HUES6 (cell line): Measurements from ENCODE around the gene RAD17.
"Not testable (repeated sequence)": the region's sequence is repeated elsewhere in the genome, so short reads cannot be mapped to it uniquely, and the experiment has no call there.

Experiments
- H3K27ac ChIP-seq: 2 replicates; pipeline ENCODE4 v1.7.0; 2013; ENCODE audit warnings: low read depth, mild to moderate bottlenecking, low read length, inconsistent platforms
- H3K27me3 ChIP-seq: 2 replicates; pipeline ENCODE4 v1.6.1; 2013; ENCODE audit warnings: low read length; ENCODE audit not compliant: control insufficient read depth, insufficient read depth
- H3K36me3 ChIP-seq: 2 replicates; pipeline ENCODE4 v1.6.1; 2013; ENCODE audit warnings: low read length; ENCODE audit not compliant: control insufficient read depth, insufficient read depth
- H3K4me1 ChIP-seq: 2 replicates; pipeline ENCODE4 v1.6.1; 2013; ENCODE audit warnings: low read length; ENCODE audit not compliant: control insufficient read depth, insufficient read depth
- H3K4me3 ChIP-seq: 2 replicates; pipeline ENCODE4 v1.5.1; 2013; ENCODE audit warnings: low read depth, low read length
- H3K9ac ChIP-seq: one replicate; pipeline ENCODE4 v1.6.1; 2013; ENCODE audit warnings: mild to moderate bottlenecking, low read length
- H3K9me3 ChIP-seq: 2 replicates; pipeline ENCODE4 v1.6.1; 2013; ENCODE audit warnings: low read depth, low read length; ENCODE audit not compliant: control insufficient read depth, insufficient read depth

RAD17 gene

GRCh38 chr5:69450116-69450515, 80.5 kb downstream of the RAD17 start:
- no peak overlapping the region for H3K4me3 ChIP-seq
- no peak overlapping the region for H3K27ac ChIP-seq
- H3K4me1 ChIP-seq: no peaks in the 10 kb centered on the region

DNA sequence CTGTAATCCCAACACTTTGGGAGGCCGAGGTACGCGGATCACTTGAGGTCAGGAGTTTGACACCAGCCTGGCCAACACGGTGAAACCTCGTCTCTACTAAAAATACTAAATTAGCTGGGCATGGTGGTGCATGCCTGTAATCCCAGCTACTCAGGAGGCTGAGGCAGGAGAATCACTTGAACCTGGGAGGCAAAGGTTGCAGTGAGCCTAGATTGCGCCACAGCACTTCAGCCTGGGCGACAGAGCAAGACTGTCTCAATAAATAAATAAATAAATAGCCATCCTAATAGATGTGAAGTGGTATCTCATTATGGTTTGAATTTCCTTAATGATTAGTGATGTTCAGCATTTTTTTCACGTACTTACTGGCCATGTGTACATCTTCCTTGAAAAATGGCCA, 80.9 kb downstream of the RAD17 start:
- H3K9ac ChIP-seq, H3K4me1 ChIP-seq, H3K9me3 ChIP-seq, H3K36me3 ChIP-seq, H3K27me3 ChIP-seq, H3K4me3 ChIP-seq, H3K27ac ChIP-seq: not testable (repeated sequence)

More at GRCh38 chr5:69450116-69450515, 80.5 kb downstream of the RAD17 start:
- H3K9me3 ChIP-seq: no peaks in the 10 kb centered on the region
- no peaks in the 10 kb centered on the region for H3K27me3 ChIP-seq
- no peaks in the 10 kb centered on the region for H3K36me3 ChIP-seq
- no peak overlapping the region for H3K9ac ChIP-seq

- Histone ChIP-seq H3K9me3 (no peaks in the 10 kb centered on the region), H3K4me1 (no peaks in the 10 kb centered on the region), H3K4me3 (no peak overlapping the region), H3K9ac (no peak overlapping the region), H3K36me3 (no peaks in the 10 kb centered on the region), H3K27ac (no peak overlapping the region), H3K27me3 (no peaks in the 10 kb centered on the region)
These were observed 82.5 kb downstream of the RAD17 start for GRCh38 chr5:69451941-69452647.

- H3K9ac ChIP-seq: not testable (repeated sequence)
These were observed 83.9 kb downstream of the RAD17 start for GRCh38 chr5:69453487-69453886.

GRCh38 chr5:69454460-69455249, 85.0 kb downstream of the RAD17 start:
- H3K4me3 ChIP-seq: no peak overlapping the region
- H3K36me3 ChIP-seq: no peaks in the 10 kb centered on the region
- 0 out of 2 replicates have a peak, but pooled peaks cover 3% of the 10 kb centered on the region for H3K9me3 ChIP-seq
- no peaks in the 10 kb centered on the region for H3K27me3 ChIP-seq
- no peak overlapping the region for H3K9ac ChIP-seq
- H3K27ac ChIP-seq: no peak overlapping the region
- no peaks in the 10 kb centered on the region for H3K4me1 ChIP-seq

More at GRCh38 chr5:69453487-69453886, 83.9 kb downstream of the RAD17 start:
- H3K36me3 ChIP-seq, H3K9me3 ChIP-seq, H3K4me3 ChIP-seq, H3K27ac ChIP-seq, H3K4me1 ChIP-seq, H3K27me3 ChIP-seq: not testable (repeated sequence)

GRCh38 chr5:69455428-69455988, 85.9 kb downstream of the RAD17 start:
- H3K9me3 ChIP-seq, H3K27ac ChIP-seq, H3K36me3 ChIP-seq, H3K9ac ChIP-seq, H3K4me3 ChIP-seq, H3K4me1 ChIP-seq, H3K27me3 ChIP-seq: not testable (repeated sequence)

- Histone ChIP-seq H3K27ac (no peak overlapping the region), H3K4me1 (no peaks in the 10 kb centered on the region), H3K27me3 (no peaks in the 10 kb centered on the region), H3K36me3 (no peaks in the 10 kb centered on the region), H3K9me3 (0 out of 2 replicates have a peak, but pooled peaks cover 3% of the 10 kb centered on the region), H3K9ac (no peak overlapping the region), H3K4me3 (no peak overlapping the region)
These were observed 92.6 kb downstream of the RAD17 start for GRCh38 chr5:69462170-69462569.
